Keratinocyte (primary cell): ENCODE measurements around the gene GLTPD2. TPM values are rescaled to one million over a fixed set of nuclear protein-coding genes. Genes with fewer than 3 reads are reported as not detected.

Source experiments
- DNase-seq: peaks from one replicate; pipeline ENCODE4 v3.0.0-alpha.2; 2011; ENCODE audit warnings: low read depth, missing footprints, low spot score
- FAIRE-seq: peaks from 2 replicates; lab custom pipeline; 2011; peaks lifted over from hg19 to GRCh38; lab: Jason Lieb, UNC
- H2AFZ ChIP-seq: 2 replicates; pipeline ENCODE4 v1.6.0; 2012; ENCODE audit warnings: low read length, control low read depth, inconsistent platforms; ENCODE audit not compliant: control insufficient read depth
- H3K27ac ChIP-seq: 2 replicates; pipeline ENCODE4 v1.5.1; 2011; ENCODE audit warnings: low read length; ENCODE audit not compliant: control insufficient read depth, insufficient read depth
- H3K27me3 ChIP-seq: 3 replicates; pipeline ENCODE4 v1.6.0; 2011; ENCODE audit warnings: low read length; ENCODE audit not compliant: control insufficient read depth, insufficient read depth; ENCODE audit errors: extremely low read depth
- H3K36me3 ChIP-seq, 2 experiments: 2 replicates in 1 of 2; 3 replicates in 1 of 2; pipeline ENCODE4 v1.5.1; 2011; ENCODE audit warnings: low read length in 2 of 2, mild to moderate bottlenecking in 1 of 2; ENCODE audit not compliant: control insufficient read depth in 2 of 2, insufficient read depth in 2 of 2; ENCODE audit errors: extremely low read depth in 1 of 2
- H3K4me1 ChIP-seq: 3 replicates; pipeline ENCODE4 v1.5.1; 2011; ENCODE audit warnings: low read length; ENCODE audit not compliant: control insufficient read depth, insufficient read depth; ENCODE audit errors: extremely low read depth
- H3K4me2 ChIP-seq: 3 replicates; pipeline ENCODE4 v1.6.0; 2011; ENCODE audit warnings: low read depth, low read length; ENCODE audit not compliant: control insufficient read depth, insufficient read depth; ENCODE audit errors: extremely low read depth
- H3K4me3 ChIP-seq, 3 experiments: fragments of 200-600 bp in 1 of 3; sonication (generic) in 1 of 3; 2 replicates in 2 of 3; 3 replicates in 1 of 3; pipeline ENCODE4 v1.5.1; 2011 to 2016; ENCODE audit warnings: low read length in 3 of 3, mild to moderate bottlenecking in 3 of 3, control low read depth in 2 of 3, inconsistent platforms in 1 of 3, low read depth in 1 of 3, mixed read lengths in 1 of 3, mixed run types in 1 of 3, moderate library complexity in 1 of 3; ENCODE audit not compliant: control insufficient read depth in 2 of 3, insufficient read depth in 2 of 3; ENCODE audit errors: extremely low read depth in 1 of 3
- H3K79me2 ChIP-seq: 2 replicates; pipeline ENCODE4 v1.6.0; 2012; ENCODE audit warnings: low read length; ENCODE audit not compliant: control insufficient read depth, insufficient read depth
- H3K9ac ChIP-seq: 3 replicates; pipeline ENCODE4 v1.6.0; 2011; ENCODE audit warnings: low read length; ENCODE audit not compliant: control insufficient read depth, insufficient read depth; ENCODE audit errors: extremely low read depth
- H3K9me1 ChIP-seq: 3 replicates; pipeline ENCODE4 v1.6.0; 2011; ENCODE audit warnings: low read length; ENCODE audit not compliant: control insufficient read depth, insufficient read depth; ENCODE audit errors: extremely low read depth
- H3K9me3 ChIP-seq: 2 replicates; pipeline ENCODE4 v1.5.1; 2012; ENCODE audit warnings: low read depth, low read length; ENCODE audit not compliant: control insufficient read depth
- H4K20me1 ChIP-seq: 3 replicates; pipeline ENCODE4 v1.6.0; 2011; ENCODE audit warnings: low read length; ENCODE audit not compliant: control insufficient read depth, insufficient read depth; ENCODE audit errors: extremely low read depth
- EZH2 ChIP-seq: IDR thresholded peaks from one replicate; pipeline ENCODE4 v1.6.1; 2012; ENCODE audit warnings: inconsistent platforms, mild to moderate bottlenecking, low read length, moderate library complexity
- dilution Hi-C: fragments of 300-500 bp; cut with MboI; formaldehyde crosslinking; loops from one replicate; pipeline ENCODE4 v1.7.0; 2020; ENCODE audit warnings: low sequenced_read_pairs; ENCODE audit not compliant: extremely low pct_ligation_motif_present
- polyA plus RNA-seq, 5 experiments: library from polyadenylated mRNA; depleted of rRNA in 3 of 5; stranded (reverse) in 3 of 5; stranded (forward) in 1 of 5; unstranded in 1 of 5; fragments of >200 nt; gene quantifications; 1 replicate in 1 of 5; 2 replicates in 3 of 5; 3 replicates in 1 of 5; pipeline versions ENCODE4 v1.2.1 to v1.2.3, GENCODE V29; 2011 to 2012; ENCODE audit warnings: missing spikeins in 2 of 5, low read depth in 1 of 5, low replicate concordance in 1 of 5
- TF ChIP-seq, protein P1 (sequence below), 3 experiments: IDR thresholded peaks in 1 of 3; conservative IDR thresholded peaks in 1 of 3; optimal IDR thresholded peaks in 1 of 3; 2 replicates in 2 of 3; 3 replicates in 1 of 3; pipeline versions ENCODE3 to v1.5.1; 2011; ENCODE audit warnings: low read length in 3 of 3, mild to moderate bottlenecking in 3 of 3, moderate library complexity in 2 of 3, control low read depth in 1 of 3, inconsistent platforms in 1 of 3; ENCODE audit not compliant: insufficient read depth in 2 of 3; ENCODE audit errors: extremely low read depth in 1 of 3

GLTPD2 gene
- polyA plus RNA-seq, 1 donor (not counting 4 experiments of a cell fraction or from before 2014, with no cell fraction given), result not detected

DNA sequence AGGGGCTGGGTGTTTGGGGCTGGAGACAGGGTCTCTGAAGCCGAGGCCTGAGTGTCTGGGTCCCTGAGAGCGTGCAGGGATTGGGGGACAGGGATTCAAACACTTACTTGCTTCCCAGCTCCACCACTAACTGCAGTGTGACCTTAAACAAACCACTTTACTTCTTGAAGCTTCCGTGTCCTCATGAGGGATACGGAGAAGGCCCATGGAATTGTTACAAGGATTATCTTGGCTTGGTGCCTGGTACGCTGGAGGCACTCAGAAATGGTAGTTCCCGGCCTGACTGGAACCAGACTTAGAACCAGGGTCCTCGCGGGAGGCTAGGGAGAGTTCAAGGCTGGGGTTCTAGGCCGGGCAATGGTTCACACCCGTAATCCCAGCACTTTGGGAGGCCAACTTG is 46.1 kb upstream of the GLTPD2 start:
- no peak overlapping the region for H3K4me2 ChIP-seq
- no peaks in the 10 kb centered on the region for H4K20me1 ChIP-seq
- peaks cover 2% of the 10 kb centered on the region for H3K9me1 ChIP-seq
- H3K4me1 ChIP-seq, result peaks cover 14% of the 10 kb centered on the region
- no peak overlapping the region for H3K9ac ChIP-seq
- H2AFZ ChIP-seq, result no peak overlapping the region
- H3K27me3 ChIP-seq, result peaks cover 20% of the 10 kb centered on the region
- dilution Hi-C loops, result no loop called here
- FAIRE-seq, result no peak
- no peaks in the 10 kb centered on the region for H3K9me3 ChIP-seq
- no peak overlapping the region for H3K4me3 ChIP-seq
- no peak for DNase-seq
- no peaks in the 10 kb centered on the region for H3K36me3 ChIP-seq
- no peak for TF ChIP-seq EZH2
- TF ChIP-seq, protein P1, sequence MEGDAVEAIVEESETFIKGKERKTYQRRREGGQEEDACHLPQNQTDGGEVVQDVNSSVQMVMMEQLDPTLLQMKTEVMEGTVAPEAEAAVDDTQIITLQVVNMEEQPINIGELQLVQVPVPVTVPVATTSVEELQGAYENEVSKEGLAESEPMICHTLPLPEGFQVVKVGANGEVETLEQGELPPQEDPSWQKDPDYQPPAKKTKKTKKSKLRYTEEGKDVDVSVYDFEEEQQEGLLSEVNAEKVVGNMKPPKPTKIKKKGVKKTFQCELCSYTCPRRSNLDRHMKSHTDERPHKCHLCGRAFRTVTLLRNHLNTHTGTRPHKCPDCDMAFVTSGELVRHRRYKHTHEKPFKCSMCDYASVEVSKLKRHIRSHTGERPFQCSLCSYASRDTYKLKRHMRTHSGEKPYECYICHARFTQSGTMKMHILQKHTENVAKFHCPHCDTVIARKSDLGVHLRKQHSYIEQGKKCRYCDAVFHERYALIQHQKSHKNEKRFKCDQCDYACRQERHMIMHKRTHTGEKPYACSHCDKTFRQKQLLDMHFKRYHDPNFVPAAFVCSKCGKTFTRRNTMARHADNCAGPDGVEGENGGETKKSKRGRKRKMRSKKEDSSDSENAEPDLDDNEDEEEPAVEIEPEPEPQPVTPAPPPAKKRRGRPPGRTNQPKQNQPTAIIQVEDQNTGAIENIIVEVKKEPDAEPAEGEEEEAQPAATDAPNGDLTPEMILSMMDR (optimal IDR thresholded peaks at IDR 0.05 in 1 of 3, IDR thresholded peaks at IDR 0.05 in 1 of 3, conservative IDR thresholded peaks at IDR 0.05 in 1 of 3; ENCODE audit: extremely low read depth in 1 of 3, insufficient read depth in 2 of 3, low read length in 3 of 3), result no peak
- H3K27ac ChIP-seq, result no peak overlapping the region
- H3K79me2 ChIP-seq, result no peaks in the 10 kb centered on the region

DNA sequence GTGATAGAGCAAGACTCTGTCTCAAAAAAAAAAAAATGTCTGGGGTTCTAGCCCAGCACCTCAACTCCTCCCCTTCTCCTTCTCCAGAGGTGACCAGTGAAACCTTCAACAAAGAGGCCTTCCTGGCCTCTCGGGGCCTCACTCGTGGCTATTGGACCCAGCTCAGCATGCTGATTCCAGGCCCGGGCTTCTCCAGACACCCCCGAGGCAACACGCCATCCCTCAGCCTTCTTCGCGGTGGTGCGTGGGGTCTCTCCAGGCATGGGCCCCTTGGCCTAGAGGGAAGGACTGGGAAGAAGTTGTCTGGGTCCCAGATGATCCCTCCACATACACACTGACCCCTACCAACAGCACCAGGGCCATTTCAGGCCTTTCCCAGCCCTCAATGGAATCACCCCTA is 45.5 kb upstream of the GLTPD2 start:
- dilution Hi-C loops, result no loop called here
- Histone ChIP-seq H3K36me3 (no peaks in the 10 kb centered on the region), H4K20me1 (no peaks in the 10 kb centered on the region), H3K4me3 (no peak overlapping the region), H3K9ac (no peak overlapping the region), H3K27ac (no peak overlapping the region), H2AFZ (no peak overlapping the region), H3K27me3 (peaks cover 20% of the 10 kb centered on the region), H3K79me2 (no peaks in the 10 kb centered on the region), H3K9me1 (peaks cover 2% of the 10 kb centered on the region), H3K4me1 (peaks cover 11% of the 10 kb centered on the region), H3K4me2 (no peak overlapping the region), H3K9me3 (no peaks in the 10 kb centered on the region)
- no peak for TF ChIP-seq EZH2
- TF ChIP-seq, protein P1 (optimal IDR thresholded peaks at IDR 0.05 in 1 of 3, IDR thresholded peaks at IDR 0.05 in 1 of 3, conservative IDR thresholded peaks at IDR 0.05 in 1 of 3; ENCODE audit: extremely low read depth in 1 of 3, insufficient read depth in 2 of 3, low read length in 3 of 3), result no peak
- DNase-seq (no peak), FAIRE-seq (no peak)
